Measurements from ENCODE around the gene TMEM181. TPM values are rescaled to one million over a fixed set of nuclear protein-coding genes. Genes with fewer than 3 reads are reported as not detected.
"Not testable (repeated sequence)": the region's sequence is repeated elsewhere in the genome, so short reads cannot be mapped to it uniquely, and the experiment has no call there.

Gene TMEM181
- total RNA-seq, 1 donor from 2014 or later, result 18.4 TPM

DNA sequence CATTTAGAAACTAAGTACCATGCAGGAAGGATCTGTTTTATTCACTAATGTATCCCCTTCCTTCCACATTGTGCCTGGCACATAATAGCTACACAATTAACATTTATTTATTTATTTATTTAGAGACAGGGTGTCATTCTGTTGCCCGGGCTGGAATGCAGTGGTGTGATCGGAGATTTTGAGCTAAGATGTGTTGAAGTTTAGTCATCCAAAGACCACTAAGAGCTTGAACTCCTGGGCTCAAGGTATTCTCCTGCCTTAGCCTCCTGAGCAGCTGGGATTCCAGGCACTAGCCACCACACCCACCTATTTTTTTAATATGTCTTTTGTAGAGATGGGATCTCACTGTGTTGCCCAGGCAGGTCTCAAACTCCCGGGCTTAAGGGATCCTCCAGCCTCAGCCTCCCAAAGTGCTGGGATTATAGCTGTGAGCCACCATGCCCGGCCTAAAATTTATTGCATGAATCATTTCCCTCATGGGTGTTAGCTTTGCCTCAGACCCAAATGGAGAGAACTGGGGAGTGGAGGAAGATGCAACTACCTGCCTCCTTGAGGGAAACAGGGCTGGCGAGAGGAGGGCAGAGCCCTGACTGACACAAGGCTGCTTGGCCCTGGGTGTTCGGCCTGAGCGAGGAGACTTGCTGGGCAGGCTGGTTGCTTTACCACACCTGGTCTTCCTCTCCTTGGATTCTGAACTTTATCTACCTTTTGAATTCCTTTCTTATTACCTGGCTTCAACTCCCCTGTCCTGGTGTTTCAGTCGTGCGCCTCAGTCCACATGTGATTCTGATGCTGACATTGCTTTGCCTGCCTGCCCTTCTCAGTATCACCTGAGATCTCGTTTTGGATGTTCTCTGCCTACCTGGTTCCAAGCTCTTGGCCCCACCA, 86.4 kb downstream of the TMEM181 start:
- peak; percentile 26 for DNase-seq (ENCODE audit: low spot score)
- no peak for ATAC-seq
- intact Hi-C loops (cut with DNase I), result no loop called here

GRCh38 chr6:158647501-158647900, 87.6 kb downstream of the TMEM181 start:
- no peak for DNase-seq (ENCODE audit: low spot score)
- intact Hi-C loops (cut with DNase I), result no loop called here
- ATAC-seq, result no peak

GRCh38 chr6:158648682-158649131, 88.8 kb downstream of the TMEM181 start:
- DNase-seq (ENCODE audit: low spot score), result peak; percentile 17
- intact Hi-C loops (cut with DNase I), result no loop called here
- no peak for ATAC-seq

DNA sequence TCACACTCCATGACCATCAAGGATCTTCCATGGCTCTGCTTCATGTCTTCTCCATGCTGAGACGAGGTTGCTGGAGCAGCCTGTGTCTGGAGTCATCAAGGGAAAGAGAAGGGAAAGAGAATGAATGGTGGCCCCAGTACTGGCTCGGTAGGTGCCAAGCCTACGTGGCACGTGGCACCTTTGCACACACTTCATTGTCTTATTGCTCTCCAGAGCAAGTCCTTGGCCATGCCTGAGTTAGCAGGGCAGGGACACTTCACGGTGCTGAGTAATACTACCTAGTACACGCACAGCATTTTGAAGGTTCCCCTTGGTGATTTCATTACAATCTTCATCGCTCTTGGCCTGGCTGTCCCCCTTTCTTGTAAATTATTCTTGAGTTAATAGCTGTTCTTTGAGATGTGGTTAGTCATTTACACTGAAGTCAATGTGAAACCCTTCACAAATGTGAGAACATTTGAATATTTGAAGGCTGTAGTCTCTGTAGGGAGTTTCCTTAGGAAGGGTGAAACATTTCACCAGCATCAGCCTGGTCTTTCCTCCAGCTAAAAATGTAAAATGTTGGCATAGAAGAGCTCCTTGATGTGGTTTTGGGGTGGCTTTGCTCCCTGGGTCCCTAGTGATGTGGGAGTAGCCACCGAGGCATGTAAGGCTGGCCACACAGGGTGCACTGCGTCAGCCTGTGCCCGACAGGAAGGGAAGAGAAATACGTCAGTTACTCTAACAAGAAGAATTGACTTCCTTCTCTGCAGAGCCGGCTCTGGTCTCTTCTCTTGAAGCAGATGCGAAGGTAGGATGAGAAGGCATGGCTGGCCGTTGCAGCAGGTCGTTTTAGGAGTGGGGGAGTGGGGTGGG, 89.6 kb downstream of the TMEM181 start, which contains the start of gene SYTL3:
TSS of gene SYTL3 (plus strand) at position 766 of the 855 bp plus-strand sequence. CDS start 13,215 bp downstream, outside the sequence.
- DNase-seq (ENCODE audit: low spot score) (peak; percentile 68), ATAC-seq (peak; percentile 61)
- intact Hi-C loops (cut with DNase I), result no loop called here

DNA sequence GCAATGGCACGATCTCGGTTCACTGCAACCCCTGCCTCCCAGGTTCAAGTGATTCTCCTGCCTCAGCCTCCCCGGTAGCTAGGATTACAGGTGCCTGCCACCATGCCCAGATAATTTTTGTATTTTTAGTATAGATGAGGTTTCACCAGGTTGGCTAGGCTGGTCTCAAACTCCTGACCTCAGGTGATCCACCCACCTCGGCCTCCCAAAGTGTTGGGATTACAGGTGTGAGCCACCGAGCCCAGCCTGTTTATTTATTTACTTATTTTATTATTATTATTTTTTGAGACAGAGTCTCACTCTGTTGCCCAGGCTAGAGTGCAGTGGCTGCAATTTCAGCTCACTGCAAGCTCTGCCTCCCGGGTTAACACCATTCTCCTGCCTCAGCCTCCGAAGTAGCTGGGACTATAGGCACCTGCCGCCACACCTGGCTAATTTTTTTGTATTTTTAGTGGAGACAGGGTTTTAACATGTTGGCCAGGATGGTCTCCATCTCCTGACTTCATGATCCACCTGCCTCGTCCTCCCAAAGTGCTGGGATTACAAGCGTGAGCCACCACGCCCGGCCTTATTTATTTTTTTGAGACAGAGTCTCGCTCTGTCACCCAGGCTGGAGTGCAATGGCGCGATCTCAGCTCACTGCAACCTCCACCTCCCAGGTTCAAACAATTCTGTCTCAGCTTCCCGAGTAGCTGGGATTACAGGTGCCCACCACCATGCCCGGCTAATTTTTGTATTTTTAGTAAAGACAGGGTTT, 92.3 kb downstream of the TMEM181 start:
- DNase-seq (ENCODE audit: low spot score); ATAC-seq; intact Hi-C loops (cut with DNase I): not testable (repeated sequence)

- DNase-seq (ENCODE audit: low spot score), result no peak
- intact Hi-C loops (cut with DNase I), result no loop called here
- peak; percentile 69 for ATAC-seq
These were observed 93.9 kb downstream of the TMEM181 start for GRCh38 chr6:158653577-158654354.

GRCh38 chr6:158654498-158654897, 94.6 kb downstream of the TMEM181 start:
- peak; percentile 71 for DNase-seq (ENCODE audit: low spot score)
- ATAC-seq, result peak; percentile 85
- intact Hi-C loops (cut with DNase I), result no loop called here

DNA sequence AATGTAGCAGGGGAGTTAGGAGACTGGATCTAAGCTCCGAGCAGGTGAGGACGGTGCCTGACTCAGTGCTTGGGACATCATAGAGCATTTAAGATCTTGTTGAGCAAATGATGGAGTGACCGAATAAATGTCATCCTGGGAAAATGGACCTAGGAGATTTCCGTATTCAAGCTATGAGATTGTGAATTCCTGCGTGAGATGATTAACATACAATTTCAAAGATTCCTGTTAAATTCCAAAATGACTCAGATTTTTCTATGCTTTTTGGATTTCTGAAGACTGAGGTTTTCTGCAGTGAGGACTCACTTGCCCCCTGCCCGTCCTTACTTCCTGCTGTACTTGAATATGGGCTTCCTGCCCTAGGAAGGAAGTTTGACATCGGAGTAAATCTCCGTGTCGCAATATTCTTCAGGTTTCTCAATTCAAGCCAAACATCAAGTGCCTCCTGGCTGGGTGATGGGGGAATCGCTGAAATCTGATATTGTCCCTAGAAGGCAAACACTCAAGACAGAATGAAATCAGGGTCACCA, 95.1 kb downstream of the TMEM181 start:
- ATAC-seq, result no peak
- intact Hi-C loops (cut with DNase I), result no loop called here
- DNase-seq (ENCODE audit: low spot score), result no peak

DNA sequence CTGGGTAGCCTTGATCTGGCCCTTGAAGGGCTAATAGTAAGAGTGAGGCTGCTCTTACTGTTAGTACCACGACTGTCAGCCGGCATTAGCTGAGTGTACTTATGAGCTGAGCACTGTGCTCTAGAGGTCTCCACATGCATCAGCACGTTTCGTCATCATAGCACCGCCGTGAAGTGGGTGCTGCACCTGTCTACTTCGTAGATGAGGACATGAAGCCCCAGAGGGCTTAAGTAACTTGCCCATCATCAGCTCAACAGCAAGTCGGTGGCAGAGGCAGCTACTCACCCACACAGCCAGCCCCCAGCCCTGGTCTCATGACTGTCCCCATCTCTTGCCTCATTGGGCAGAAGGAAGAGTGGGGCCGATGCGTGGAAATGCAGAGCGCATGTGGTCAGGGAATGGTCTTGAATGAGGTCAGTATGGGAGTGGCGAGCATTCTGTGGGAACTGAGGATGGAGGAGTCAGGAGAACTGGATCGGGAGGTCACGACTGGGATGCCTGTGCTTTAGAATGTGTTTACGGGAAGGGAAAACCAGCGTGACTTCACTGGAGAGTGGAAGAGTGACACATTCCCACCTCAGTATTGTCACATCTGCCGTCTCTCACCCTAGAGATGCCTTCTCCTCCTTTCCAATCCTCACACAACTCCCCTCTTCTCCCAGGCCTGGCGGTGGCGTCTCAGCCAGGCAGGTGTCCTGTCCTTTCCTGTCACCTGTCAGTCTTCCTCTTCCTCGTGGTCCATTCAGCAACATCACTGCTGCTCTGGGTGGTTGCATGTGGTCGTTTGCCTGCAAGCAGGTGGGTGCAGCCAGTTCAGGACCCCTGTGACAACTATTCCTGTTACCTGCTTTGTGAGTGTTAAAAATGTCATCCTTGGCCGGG, 95.9 kb downstream of the TMEM181 start:
- ATAC-seq (no peak), DNase-seq (ENCODE audit: low spot score) (no peak)
- intact Hi-C loops (cut with DNase I), result no loop called here

GRCh38 chr6:158656986-158657385, 97.1 kb downstream of the TMEM181 start:
- intact Hi-C loops (cut with DNase I); ATAC-seq; DNase-seq (ENCODE audit: low spot score): not testable (repeated sequence)

DNA sequence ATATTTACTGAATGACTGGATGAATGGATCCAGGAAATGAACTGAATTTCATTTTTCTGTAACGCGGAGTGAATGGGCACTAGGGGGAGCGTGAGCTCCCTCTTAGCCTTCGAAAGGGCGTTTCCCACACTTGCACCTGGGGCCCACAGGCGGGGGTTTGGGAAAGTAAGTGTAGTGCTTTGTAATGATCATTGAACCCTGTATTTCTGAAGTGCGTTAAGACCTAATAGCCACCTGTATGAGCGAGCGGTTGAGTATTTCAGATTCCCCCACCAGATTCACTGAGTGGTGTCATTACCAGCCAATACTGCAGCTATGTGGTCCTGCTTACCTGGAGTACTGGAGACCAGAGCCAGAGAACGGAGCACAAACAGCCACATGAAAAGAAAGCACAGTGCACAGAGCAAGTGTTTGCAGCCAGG, 100.5 kb downstream of the TMEM181 start:
- no peak for DNase-seq (ENCODE audit: low spot score)
- ATAC-seq, result no peak
- intact Hi-C loops (cut with DNase I), result no loop called here

DNA sequence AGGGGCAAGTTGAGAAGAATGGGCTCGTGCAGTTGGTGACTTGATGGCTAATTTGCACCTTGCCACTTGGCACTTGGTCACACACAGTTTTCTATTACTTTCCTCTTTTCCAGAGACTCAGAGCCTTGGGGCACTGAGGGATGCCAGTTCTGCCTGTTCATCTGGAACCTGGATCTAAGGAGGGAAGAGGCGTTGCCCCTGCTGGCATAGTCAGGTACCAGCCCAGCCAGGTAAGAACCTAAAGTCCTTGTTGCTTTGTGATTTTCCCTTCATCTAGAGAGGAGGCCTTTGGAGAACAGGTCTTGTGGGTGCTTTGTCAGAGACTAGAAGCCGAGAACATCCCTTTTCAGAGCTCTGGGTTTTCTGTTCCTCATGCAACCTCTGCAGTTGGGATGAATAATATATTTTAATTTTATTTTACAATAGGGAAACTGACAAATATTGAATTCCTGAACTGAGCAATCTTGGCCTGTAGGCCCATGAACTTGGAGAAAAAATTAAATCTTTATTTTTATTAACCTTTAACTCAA, 101.3 kb downstream of the TMEM181 start:
- no peak for ATAC-seq
- intact Hi-C loops (cut with DNase I), result no loop called here
- DNase-seq (ENCODE audit: low spot score), result no peak

- intact Hi-C loops (cut with DNase I), result no loop called here
- DNase-seq (ENCODE audit: low spot score), result no peak
- no peak for ATAC-seq
These were observed 102.7 kb downstream of the TMEM181 start for GRCh38 chr6:158662607-158662953.

DNA sequence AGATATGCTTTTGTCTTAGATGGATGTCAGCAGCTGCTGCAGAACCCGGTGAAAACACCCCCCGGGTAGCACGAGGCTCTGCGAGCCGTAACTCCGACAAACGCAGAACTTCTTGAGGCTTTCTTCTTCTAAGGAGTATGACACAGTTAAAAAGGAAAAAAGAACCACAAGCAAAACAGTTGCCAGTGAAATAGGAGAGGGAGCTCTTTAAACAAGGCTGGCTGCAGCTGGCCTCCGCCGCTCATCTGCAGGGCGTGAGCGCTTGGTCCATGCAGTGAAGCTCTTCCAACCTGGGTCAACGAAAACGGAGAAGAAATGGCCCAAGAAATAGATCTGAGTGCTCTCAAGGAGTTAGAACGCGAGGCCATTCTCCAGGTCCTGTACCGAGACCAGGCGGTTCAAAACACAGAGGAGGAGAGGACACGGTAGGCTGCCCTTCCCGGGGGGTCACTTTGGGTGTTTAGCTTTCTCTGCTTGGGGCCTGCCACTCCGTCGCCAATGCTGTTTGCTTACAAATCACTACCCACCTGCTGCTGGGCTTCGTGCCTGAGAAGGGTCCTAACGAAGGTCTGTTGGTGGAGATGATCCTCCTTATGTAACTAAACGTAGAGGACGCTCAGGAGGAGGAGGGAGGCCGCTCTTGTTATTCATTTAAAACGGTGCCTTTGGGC, 103.2 kb downstream of the TMEM181 start:
- DNase-seq (ENCODE audit: low spot score), result no peak
- intact Hi-C loops (cut with DNase I), result no loop called here
- ATAC-seq, result peak; percentile 76

DNA sequence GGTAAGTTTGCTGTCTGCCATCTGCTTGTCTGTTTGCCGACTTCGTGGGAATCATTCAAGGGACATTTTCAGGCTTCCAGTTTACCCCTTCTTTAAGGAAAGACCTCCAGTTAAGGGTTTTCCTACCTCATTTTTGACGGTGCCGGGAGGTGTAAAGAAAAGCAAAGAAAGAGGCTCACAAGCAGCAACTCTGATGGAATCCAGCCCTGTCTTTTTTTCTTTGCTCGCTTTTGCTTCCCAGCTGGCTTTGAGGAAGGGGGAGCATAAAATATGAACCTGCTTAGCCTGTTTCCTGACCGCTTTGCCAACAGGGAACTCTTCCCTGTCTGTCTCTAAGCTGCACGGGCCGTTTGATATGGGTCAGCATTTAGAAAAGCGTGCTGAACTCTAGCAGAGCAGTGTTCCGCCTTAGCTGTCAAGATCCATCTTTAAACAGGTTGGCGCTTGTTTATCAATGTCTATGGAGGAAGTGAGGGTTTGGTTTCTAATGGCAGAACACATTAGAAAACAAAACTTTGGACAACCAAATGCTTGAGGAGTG, 103.8 kb downstream of the TMEM181 start:
- no peak for DNase-seq (ENCODE audit: low spot score)
- ATAC-seq, result no peak
- intact Hi-C loops (cut with DNase I), result no loop called here

DNA sequence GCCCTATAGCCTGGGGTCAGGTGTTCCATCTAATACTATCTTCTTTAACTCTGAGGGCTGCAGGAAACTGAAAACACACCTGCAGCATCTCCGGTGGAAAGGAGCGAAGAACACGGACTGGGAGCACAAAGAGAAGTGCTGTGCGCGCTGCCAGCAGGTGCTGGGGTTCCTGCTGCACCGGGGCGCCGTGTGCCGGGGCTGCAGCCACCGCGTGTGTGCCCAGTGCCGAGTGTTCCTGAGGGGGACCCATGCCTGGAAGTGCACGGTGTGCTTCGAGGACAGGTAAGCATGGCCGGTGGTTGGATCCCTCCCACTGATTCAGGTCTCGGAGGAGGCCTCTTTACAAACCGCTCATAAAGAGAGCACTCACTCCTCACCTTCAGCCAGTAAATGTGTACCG, 105.4 kb downstream of the TMEM181 start:
- intact Hi-C loops (cut with DNase I), result no loop called here
- DNase-seq (ENCODE audit: low spot score), result no peak
- no peak for ATAC-seq
